HCT116 (cell line): ENCODE results near the gene DOCK4.

Source experiments
- ELF1 ChIP-seq: IDR thresholded peaks from 2 replicates; pipeline ENCODE4 v1.6.1; 2012; ENCODE audit warnings: low read depth, borderline replicate concordance
- EZH2 ChIP-seq: fragments of 200-600 bp; sonication (generic); IDR thresholded peaks from 2 replicates; pipeline ENCODE4 v1.6.1; 2017; ENCODE audit warnings: antibody characterized with exemption, mixed run types
- EZH2phosphoT487 ChIP-seq: fragments of 200-600 bp; IDR thresholded peaks from 2 replicates; pipeline ENCODE4 v1.6.1; 2018; ENCODE audit warnings: antibody characterized with exemption, borderline replicate concordance
- JUND ChIP-seq: IDR thresholded peaks from 2 replicates; pipeline ENCODE4 v1.6.1; 2012
- POLR2A ChIP-seq: IDR thresholded peaks from 2 replicates; pipeline ENCODE4 v1.7.0; 2011; ENCODE audit warnings: borderline replicate concordance; ENCODE audit not compliant: insufficient read depth, insufficient read length; ENCODE audit errors: extremely low read depth
- RAD21 ChIP-seq: IDR thresholded peaks from 2 replicates; pipeline ENCODE4 v1.6.1; 2012; ENCODE audit warnings: low read depth, mild to moderate bottlenecking
- SRF ChIP-seq: IDR thresholded peaks from 2 replicates; pipeline ENCODE4 v1.6.1; 2012; ENCODE audit warnings: low read depth
- TCF7L2 ChIP-seq: IDR thresholded peaks from 2 replicates; pipeline ENCODE4 v1.7.0; 2011; ENCODE audit warnings: borderline replicate concordance, inconsistent platforms; ENCODE audit not compliant: insufficient read depth, insufficient read length; ENCODE audit errors: extremely low read depth
- ZNF274 ChIP-seq: fragments of 200-500 bp; sonication (Bioruptor generic); IDR thresholded peaks from 2 replicates; pipeline ENCODE4 v1.6.1; 2014; ENCODE audit warnings: mild to moderate bottlenecking, low read depth, low read length, inconsistent platforms
- TF ChIP-seq, protein P1 (sequence below), 3 experiments: fragments of 200-600 bp in 1 of 3; sonication (generic) in 1 of 3; IDR thresholded peaks in 2 of 3; conservative IDR thresholded peaks in 1 of 3; 2 replicates each; pipeline ENCODE4 v1.5.1; 2012 to 2017; ENCODE audit warnings: low read depth in 2 of 3, low read length in 2 of 3, antibody characterized with exemption in 1 of 3, borderline replicate concordance in 1 of 3, control low read depth in 1 of 3, mild to moderate bottlenecking in 1 of 3, mixed read lengths in 1 of 3, mixed run types in 1 of 3, moderate library complexity in 1 of 3; ENCODE audit not compliant: insufficient read depth in 1 of 3
- TF ChIP-seq, protein P2 (sequence below): IDR thresholded peaks from 2 replicates; pipeline ENCODE4 v1.6.1; 2012
- TF ChIP-seq, protein P3 (sequence below): IDR thresholded peaks from 2 replicates; pipeline ENCODE4 v1.6.1; 2012
- TF ChIP-seq, protein P4 (sequence below): IDR thresholded peaks from 2 replicates; pipeline ENCODE4 v1.6.1; 2012; ENCODE audit warnings: low read depth

DNA sequence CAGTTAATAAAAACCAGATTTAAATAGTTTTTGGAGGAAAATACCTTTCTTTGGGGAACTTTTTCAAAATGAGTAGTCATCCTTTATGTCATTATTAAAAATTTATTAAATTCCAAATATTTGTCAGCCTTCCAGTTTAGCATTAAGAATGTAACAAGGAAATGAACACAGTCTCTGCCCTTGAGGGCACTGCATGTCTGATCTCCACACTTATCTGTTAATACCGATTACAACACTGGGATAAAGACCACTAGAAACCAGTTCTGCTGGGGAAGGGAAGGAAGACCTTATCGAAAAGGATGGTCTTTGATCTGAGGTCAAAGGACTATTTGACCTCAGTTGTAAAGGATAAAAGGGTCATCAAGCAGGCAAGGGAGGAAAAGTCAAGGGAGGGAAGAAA is 320.0 kb downstream of the DOCK4 start:
- TF ChIP-seq, protein P1, sequence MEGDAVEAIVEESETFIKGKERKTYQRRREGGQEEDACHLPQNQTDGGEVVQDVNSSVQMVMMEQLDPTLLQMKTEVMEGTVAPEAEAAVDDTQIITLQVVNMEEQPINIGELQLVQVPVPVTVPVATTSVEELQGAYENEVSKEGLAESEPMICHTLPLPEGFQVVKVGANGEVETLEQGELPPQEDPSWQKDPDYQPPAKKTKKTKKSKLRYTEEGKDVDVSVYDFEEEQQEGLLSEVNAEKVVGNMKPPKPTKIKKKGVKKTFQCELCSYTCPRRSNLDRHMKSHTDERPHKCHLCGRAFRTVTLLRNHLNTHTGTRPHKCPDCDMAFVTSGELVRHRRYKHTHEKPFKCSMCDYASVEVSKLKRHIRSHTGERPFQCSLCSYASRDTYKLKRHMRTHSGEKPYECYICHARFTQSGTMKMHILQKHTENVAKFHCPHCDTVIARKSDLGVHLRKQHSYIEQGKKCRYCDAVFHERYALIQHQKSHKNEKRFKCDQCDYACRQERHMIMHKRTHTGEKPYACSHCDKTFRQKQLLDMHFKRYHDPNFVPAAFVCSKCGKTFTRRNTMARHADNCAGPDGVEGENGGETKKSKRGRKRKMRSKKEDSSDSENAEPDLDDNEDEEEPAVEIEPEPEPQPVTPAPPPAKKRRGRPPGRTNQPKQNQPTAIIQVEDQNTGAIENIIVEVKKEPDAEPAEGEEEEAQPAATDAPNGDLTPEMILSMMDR (IDR thresholded peaks at IDR 0.05 in 2 of 3, conservative IDR thresholded peaks at IDR 0.05 in 1 of 3; ENCODE audit: borderline replicate concordance in 1 of 3, insufficient read depth in 1 of 3, low read depth in 2 of 3, low read length in 2 of 3), result no peak
- no peak for TF ChIP-seq POLR2A
- no peak for TF ChIP-seq EZH2
- no peak for TF ChIP-seq EZH2phosphoT487
- TF ChIP-seq TCF7L2, result no peak
- TF ChIP-seq RAD21, result no peak
- TF ChIP-seq, protein P2, sequence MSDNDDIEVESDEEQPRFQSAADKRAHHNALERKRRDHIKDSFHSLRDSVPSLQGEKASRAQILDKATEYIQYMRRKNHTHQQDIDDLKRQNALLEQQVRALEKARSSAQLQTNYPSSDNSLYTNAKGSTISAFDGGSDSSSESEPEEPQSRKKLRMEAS, result no peak
- TF ChIP-seq, protein P3, sequence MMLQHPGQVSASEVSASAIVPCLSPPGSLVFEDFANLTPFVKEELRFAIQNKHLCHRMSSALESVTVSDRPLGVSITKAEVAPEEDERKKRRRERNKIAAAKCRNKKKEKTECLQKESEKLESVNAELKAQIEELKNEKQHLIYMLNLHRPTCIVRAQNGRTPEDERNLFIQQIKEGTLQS, result no peak
- TF ChIP-seq SRF, result no peak
- TF ChIP-seq JUND, result no peak
- no peak for TF ChIP-seq ZNF274
- no peak for TF ChIP-seq ELF1
- TF ChIP-seq, protein P4, sequence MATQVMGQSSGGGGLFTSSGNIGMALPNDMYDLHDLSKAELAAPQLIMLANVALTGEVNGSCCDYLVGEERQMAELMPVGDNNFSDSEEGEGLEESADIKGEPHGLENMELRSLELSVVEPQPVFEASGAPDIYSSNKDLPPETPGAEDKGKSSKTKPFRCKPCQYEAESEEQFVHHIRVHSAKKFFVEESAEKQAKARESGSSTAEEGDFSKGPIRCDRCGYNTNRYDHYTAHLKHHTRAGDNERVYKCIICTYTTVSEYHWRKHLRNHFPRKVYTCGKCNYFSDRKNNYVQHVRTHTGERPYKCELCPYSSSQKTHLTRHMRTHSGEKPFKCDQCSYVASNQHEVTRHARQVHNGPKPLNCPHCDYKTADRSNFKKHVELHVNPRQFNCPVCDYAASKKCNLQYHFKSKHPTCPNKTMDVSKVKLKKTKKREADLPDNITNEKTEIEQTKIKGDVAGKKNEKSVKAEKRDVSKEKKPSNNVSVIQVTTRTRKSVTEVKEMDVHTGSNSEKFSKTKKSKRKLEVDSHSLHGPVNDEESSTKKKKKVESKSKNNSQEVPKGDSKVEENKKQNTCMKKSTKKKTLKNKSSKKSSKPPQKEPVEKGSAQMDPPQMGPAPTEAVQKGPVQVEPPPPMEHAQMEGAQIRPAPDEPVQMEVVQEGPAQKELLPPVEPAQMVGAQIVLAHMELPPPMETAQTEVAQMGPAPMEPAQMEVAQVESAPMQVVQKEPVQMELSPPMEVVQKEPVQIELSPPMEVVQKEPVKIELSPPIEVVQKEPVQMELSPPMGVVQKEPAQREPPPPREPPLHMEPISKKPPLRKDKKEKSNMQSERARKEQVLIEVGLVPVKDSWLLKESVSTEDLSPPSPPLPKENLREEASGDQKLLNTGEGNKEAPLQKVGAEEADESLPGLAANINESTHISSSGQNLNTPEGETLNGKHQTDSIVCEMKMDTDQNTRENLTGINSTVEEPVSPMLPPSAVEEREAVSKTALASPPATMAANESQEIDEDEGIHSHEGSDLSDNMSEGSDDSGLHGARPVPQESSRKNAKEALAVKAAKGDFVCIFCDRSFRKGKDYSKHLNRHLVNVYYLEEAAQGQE, result no peak
